ENCODE results near the gene RUSF1. TPM values are rescaled to one million over a fixed set of nuclear protein-coding genes. Genes with fewer than 3 reads are reported as not detected.

The RUSF1 gene
- total and polyA plus RNA-seq, 9 of the 15 experiments (the other 6 are each of a cell fraction or from before 2014, with no cell fraction given) = 0.80 to 52.8 (median 27.6) TPM

DNA sequence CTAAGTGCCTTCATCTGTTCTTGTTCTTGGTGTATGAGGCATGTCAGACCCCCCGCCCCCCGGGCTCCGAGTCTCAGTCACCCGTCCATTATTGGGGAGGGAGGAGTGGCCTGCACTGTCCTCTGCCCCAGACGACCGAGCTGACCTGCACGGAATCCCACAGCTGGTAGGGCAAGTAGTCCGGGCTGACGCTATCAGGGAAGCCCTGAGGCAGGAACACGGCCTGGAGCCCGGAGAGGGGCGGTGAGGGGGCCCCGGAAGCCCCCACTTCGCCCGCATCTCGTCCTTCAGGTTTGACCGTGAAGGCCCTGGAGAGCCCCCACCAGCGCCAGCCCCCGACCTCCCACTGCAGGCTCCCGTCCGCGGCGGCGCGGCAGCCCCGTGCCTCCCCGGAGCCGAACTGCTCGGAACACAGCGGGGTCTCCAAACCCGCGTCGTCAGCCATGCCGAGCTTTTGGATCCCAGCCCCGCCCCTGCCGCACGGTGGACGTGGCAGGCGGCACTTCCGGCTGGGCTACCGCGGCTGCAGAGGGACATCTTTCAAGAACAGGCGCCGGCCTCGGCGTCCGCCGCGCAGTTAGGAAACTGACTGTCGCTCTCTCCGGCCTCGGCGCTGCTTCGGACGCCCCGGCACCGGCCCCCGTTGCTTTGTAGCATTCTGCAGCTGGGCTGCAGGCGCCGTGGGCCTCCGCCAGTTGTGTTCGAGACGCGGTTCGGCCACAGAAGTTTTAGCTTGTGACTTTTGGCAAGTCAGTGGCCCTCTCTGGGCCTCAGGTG, at the start of gene RUSF1 (continued):
- no peak for TF ChIP-seq ZKSCAN8 (CRISPR knock-in tag; IDR thresholded peaks at IDR 0.05)
- TF ChIP-seq ATF4 (CRISPR knock-in tag; IDR thresholded peaks at IDR 0.05) = no peak
- TF ChIP-seq, protein P1, sequence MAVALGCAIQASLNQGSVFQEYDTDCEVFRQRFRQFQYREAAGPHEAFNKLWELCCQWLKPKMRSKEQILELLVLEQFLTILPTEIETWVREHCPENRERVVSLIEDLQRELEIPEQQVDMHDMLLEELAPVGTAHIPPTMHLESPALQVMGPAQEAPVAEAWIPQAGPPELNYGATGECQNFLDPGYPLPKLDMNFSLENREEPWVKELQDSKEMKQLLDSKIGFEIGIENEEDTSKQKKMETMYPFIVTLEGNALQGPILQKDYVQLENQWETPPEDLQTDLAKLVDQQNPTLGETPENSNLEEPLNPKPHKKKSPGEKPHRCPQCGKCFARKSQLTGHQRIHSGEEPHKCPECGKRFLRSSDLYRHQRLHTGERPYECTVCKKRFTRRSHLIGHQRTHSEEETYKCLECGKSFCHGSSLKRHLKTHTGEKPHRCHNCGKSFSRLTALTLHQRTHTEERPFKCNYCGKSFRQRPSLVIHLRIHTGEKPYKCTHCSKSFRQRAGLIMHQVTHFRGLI (CRISPR knock-in tag; IDR thresholded peaks at IDR 0.05) = no peak
- TF ChIP-seq, protein P2, sequence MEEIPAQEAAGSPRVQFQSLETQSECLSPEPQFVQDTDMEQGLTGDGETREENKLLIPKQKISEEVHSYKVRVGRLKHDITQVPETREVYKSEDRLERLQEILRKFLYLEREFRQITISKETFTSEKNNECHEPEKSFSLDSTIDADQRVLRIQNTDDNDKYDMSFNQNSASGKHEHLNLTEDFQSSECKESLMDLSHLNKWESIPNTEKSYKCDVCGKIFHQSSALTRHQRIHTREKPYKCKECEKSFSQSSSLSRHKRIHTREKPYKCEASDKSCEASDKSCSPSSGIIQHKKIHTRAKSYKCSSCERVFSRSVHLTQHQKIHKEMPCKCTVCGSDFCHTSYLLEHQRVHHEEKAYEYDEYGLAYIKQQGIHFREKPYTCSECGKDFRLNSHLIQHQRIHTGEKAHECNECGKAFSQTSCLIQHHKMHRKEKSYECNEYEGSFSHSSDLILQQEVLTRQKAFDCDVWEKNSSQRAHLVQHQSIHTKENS (CRISPR knock-in tag; IDR thresholded peaks at IDR 0.05) = no peak
- no peak for TF ChIP-seq TCFL5 (CRISPR knock-in tag; conservative IDR thresholded peaks at IDR 0.05)
- TF ChIP-seq RCOR1 (IDR thresholded peaks at IDR 0.05; ENCODE audit: borderline replicate concordance in 1 of 2, low read depth in 2 of 2, low read length in 2 of 2) = 0 out of 4 replicates have a peak, but pooled peaks of 1 of the 2 experiments have one; percentile 31
- no peak for TF ChIP-seq RREB1 (CRISPR knock-in tag; IDR thresholded peaks at IDR 0.05)
- TF ChIP-seq SMC3 (conservative IDR thresholded peaks at IDR 0.05; ENCODE audit: insufficient read depth, low read depth, low read length) = no peak

Data from K562 (cell line).